ENCODE data around the gene CYB561. TPM values are rescaled to one million over a fixed set of nuclear protein-coding genes. Genes with fewer than 3 reads are reported as not detected.

The CYB561 gene
- total RNA-seq, 1 experiment from 2014 or later = 20.7 TPM

DNA sequence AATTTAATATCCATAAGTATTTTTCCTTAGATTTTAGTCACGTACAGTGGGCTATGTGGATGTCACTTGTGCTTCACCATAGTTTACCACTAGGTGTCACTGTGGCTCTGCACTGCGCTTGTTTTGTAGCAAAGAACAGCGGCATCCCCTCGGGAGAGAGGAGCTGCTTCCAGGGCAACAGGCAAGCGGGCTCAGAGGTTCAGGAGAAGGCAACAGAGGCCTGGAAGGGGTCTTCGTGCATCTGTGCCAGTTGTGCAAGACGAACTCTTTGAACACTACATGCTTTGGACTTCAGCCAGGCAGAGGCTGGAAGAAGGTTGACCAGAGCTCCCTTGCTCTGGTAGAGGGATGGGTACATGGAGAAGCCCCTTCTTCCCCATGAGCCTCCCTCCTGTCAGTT lies 20.6 kb downstream of the CYB561 start:
- no peak overlapping the region for H3K23ac ChIP-seq (ENCODE audit: insufficient read length, low read depth, low read length)
- no peak overlapping the region for H2BK5ac ChIP-seq (ENCODE audit: insufficient read length, low read length)
- no peaks in the 10 kb centered on the region for H4K20me1 ChIP-seq (ENCODE audit: control insufficient read depth, insufficient read depth, insufficient read length)
- peaks cover 0 to under 1% (median 0%) of the 10 kb centered on the region in 3 experiments; a peak in 3 of 7 replicates for H3K36me3 Mint-ChIP-seq (ENCODE audit: insufficient read depth in 1 of 3, low read depth in 3 of 3)
- H2BK12ac ChIP-seq (ENCODE audit: insufficient read length, low read depth, low read length) = no peak overlapping the region
- H3K14ac ChIP-seq (ENCODE audit: insufficient read depth, low read length) = no peak overlapping the region
- H3K4me1 ChIP-seq (ENCODE audit: insufficient read depth, low read length) = peaks cover 8% of the 10 kb centered on the region; the same call in 1 of the 2 replicates
- no peak overlapping the region for H3K18ac ChIP-seq (ENCODE audit: insufficient read length, low read depth, low read length)
- H3K27me3 ChIP-seq (ENCODE audit: insufficient read depth, low read length) = no peaks in the 10 kb centered on the region
- H3K27ac ChIP-seq (ENCODE audit: insufficient read length, low read depth, low read length) = no peak overlapping the region
- TF ChIP-seq, protein P1, sequence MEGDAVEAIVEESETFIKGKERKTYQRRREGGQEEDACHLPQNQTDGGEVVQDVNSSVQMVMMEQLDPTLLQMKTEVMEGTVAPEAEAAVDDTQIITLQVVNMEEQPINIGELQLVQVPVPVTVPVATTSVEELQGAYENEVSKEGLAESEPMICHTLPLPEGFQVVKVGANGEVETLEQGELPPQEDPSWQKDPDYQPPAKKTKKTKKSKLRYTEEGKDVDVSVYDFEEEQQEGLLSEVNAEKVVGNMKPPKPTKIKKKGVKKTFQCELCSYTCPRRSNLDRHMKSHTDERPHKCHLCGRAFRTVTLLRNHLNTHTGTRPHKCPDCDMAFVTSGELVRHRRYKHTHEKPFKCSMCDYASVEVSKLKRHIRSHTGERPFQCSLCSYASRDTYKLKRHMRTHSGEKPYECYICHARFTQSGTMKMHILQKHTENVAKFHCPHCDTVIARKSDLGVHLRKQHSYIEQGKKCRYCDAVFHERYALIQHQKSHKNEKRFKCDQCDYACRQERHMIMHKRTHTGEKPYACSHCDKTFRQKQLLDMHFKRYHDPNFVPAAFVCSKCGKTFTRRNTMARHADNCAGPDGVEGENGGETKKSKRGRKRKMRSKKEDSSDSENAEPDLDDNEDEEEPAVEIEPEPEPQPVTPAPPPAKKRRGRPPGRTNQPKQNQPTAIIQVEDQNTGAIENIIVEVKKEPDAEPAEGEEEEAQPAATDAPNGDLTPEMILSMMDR (conservative IDR thresholded peaks at IDR 0.05) = peak; percentile 97
- H4K8ac ChIP-seq (replicated peaks; ENCODE audit: insufficient read length, low read depth, low read length) = no peak overlapping the region
- no peak overlapping the region for H2AK5ac ChIP-seq (ENCODE audit: insufficient read length, low read length)
- H3T11ph ChIP-seq (ENCODE audit: low read length) = no peak overlapping the region
- peaks cover 33 to 38% of the 10 kb centered on the region in 2 experiments for H3K4me1 Mint-ChIP-seq
- no peak overlapping the region for H2BK120ac ChIP-seq (ENCODE audit: low read depth, low read length, poor library complexity, severe bottlenecking)
- no peak overlapping the region for H3K27ac Mint-ChIP-seq
- H4K91ac ChIP-seq (ENCODE audit: insufficient read length, low read depth, low read length) = no peak overlapping the region
- no peaks in the 10 kb centered on the region; a peak in 1 of 5 replicates for H3K9me3 Mint-ChIP-seq
- H3K79me1 ChIP-seq (ENCODE audit: insufficient read depth, low read depth, low read length, poor library complexity, severe bottlenecking) = no peaks in the 10 kb centered on the region
- H3K56ac ChIP-seq (ENCODE audit: insufficient read length, low read depth, low read length) = no peak overlapping the region
- H3K9me3 ChIP-seq (ENCODE audit: control insufficient read depth, low read depth, low read length) = no peaks in the 10 kb centered on the region
- H3K4ac ChIP-seq (ENCODE audit: low read depth, low read length) = no peak overlapping the region
- no peak overlapping the region for H3K4me2 ChIP-seq (ENCODE audit: insufficient read depth, insufficient read length, low read length)
- no peak overlapping the region for H4K5ac ChIP-seq (ENCODE audit: insufficient read length, low read depth, low read length)
- no peaks in the 10 kb centered on the region; the same call in 1 of the 2 replicates for H3K27me3 Mint-ChIP-seq (ENCODE audit: low read depth)
- no peak overlapping the region for H2AFZ ChIP-seq (ENCODE audit: low read length)
- H3K9ac ChIP-seq (ENCODE audit: extremely low read depth, insufficient read length, low read length) = no peak overlapping the region
- DNase-seq = peak; percentile 85
- H2BK15ac ChIP-seq (ENCODE audit: low read depth, low read length) = no peak overlapping the region
- whole genome bisulfite sequencing (ENCODE audit: extremely low coverage, insufficient read length, low lambda C conversion rate) = no CpG with 5 or more reads among the region's 7 CpGs
- H3K23me2 ChIP-seq (ENCODE audit: insufficient read length, low read depth, low read length, poor library complexity, severe bottlenecking) = no peaks in the 10 kb centered on the region
- H3K79me2 ChIP-seq (ENCODE audit: insufficient read depth, low read length) = no peaks in the 10 kb centered on the region
- H2BK20ac ChIP-seq (ENCODE audit: low read depth, low read length, poor library complexity, severe bottlenecking) = no peak overlapping the region
- no peak overlapping the region for H3K4me3 Mint-ChIP-seq

Data from H9 (cell line).